Mesenchymal stem cell (in vitro differentiated cells and primary cell): Measurements from ENCODE around the gene FBXW5.

Source experiments
- DNase-seq: peaks from one replicate; pipeline ENCODE4 v3.0.0-alpha.2; 2013
- H2AFZ ChIP-seq: one replicate; pipeline ENCODE4 v1.6.1; 2013; ENCODE audit warnings: low read depth, mild to moderate bottlenecking, control low read depth, inconsistent platforms, low read length, moderate library complexity
- H2AK5ac ChIP-seq: 2 replicates; pipeline ENCODE4 v1.6.1; 2013; ENCODE audit warnings: low read length, moderate library complexity, mild to moderate bottlenecking, inconsistent platforms; ENCODE audit not compliant: severe bottlenecking
- H2BK120ac ChIP-seq: one replicate; pipeline ENCODE4 v1.6.1; 2013; ENCODE audit warnings: low read depth, mild to moderate bottlenecking, inconsistent platforms, low read length, moderate library complexity
- H2BK12ac ChIP-seq, 2 experiments: one replicate each; pipeline ENCODE4 v1.6.1; 2013; ENCODE audit warnings: inconsistent platforms in 2 of 2, low read length in 2 of 2, mild to moderate bottlenecking in 2 of 2, moderate library complexity in 2 of 2, control low read depth in 1 of 2
- H2BK15ac ChIP-seq: one replicate; pipeline ENCODE4 v1.6.1; 2013; ENCODE audit warnings: mild to moderate bottlenecking, low read depth, inconsistent platforms; ENCODE audit not compliant: poor library complexity, severe bottlenecking
- H2BK5ac ChIP-seq: 2 replicates; pipeline ENCODE4 v1.6.1; 2013; ENCODE audit warnings: low read depth, mild to moderate bottlenecking, low read length, control low read depth, inconsistent platforms; ENCODE audit not compliant: poor library complexity, severe bottlenecking
- H3K14ac ChIP-seq, 2 experiments: one replicate each; pipeline ENCODE4 v1.6.1; 2013; ENCODE audit warnings: inconsistent platforms in 2 of 2, low read length in 2 of 2, control low read depth in 1 of 2, mild to moderate bottlenecking in 1 of 2, moderate library complexity in 1 of 2
- H3K18ac ChIP-seq, 2 experiments: one replicate each; pipeline ENCODE4 v1.6.1; 2013; ENCODE audit warnings: inconsistent platforms in 2 of 2, low read length in 2 of 2, control low read depth in 1 of 2, low read depth in 1 of 2, mild to moderate bottlenecking in 1 of 2
- H3K23ac ChIP-seq, 2 experiments: one replicate each; pipeline ENCODE4 v1.6.1; 2013; ENCODE audit warnings: inconsistent platforms in 2 of 2, low read length in 2 of 2, mild to moderate bottlenecking in 2 of 2, moderate library complexity in 2 of 2, control low read depth in 1 of 2
- H3K27ac ChIP-seq: 2 replicates; pipeline ENCODE4 v1.5.1; 2013; ENCODE audit warnings: mild to moderate bottlenecking, moderate library complexity, low read length, control low read depth, inconsistent platforms; ENCODE audit not compliant: poor library complexity, severe bottlenecking
- H3K27me3 ChIP-seq, 2 experiments: 2 replicates each; pipeline versions ENCODE4 v1.6.1 to v1.7.0; 2013; ENCODE audit warnings: low read length in 2 of 2, mild to moderate bottlenecking in 2 of 2, moderate library complexity in 2 of 2, control low read depth in 1 of 2, inconsistent platforms in 1 of 2; ENCODE audit not compliant: control insufficient read depth in 1 of 2, insufficient read depth in 1 of 2
- H3K36me3 ChIP-seq, 2 experiments: 2 replicates each; pipeline versions ENCODE4 v1.6.1 to v1.7.0; 2013; ENCODE audit warnings: low read length in 2 of 2, control low read depth in 1 of 2, inconsistent platforms in 1 of 2, low read depth in 1 of 2, mild to moderate bottlenecking in 1 of 2; ENCODE audit not compliant: insufficient read depth in 2 of 2, control insufficient read depth in 1 of 2
- H3K4ac ChIP-seq, 2 experiments: one replicate each; pipeline ENCODE4 v1.6.1; 2013; ENCODE audit warnings: inconsistent platforms in 2 of 2, low read length in 2 of 2, mild to moderate bottlenecking in 2 of 2, moderate library complexity in 2 of 2, control low read depth in 1 of 2, low read depth in 1 of 2
- H3K4me1 ChIP-seq: 2 replicates; pipeline ENCODE4 v1.6.1; 2013; ENCODE audit warnings: low read depth, low read length, control low read depth; ENCODE audit not compliant: control insufficient read depth, insufficient read depth
- H3K4me2 ChIP-seq: 2 replicates; pipeline ENCODE4 v1.6.1; 2013; ENCODE audit warnings: low read length, mild to moderate bottlenecking, inconsistent platforms; ENCODE audit not compliant: poor library complexity, severe bottlenecking
- H3K4me3 ChIP-seq, 2 experiments: 2 replicates each; pipeline versions ENCODE4 v1.5.1 to v1.7.0; 2013; ENCODE audit warnings: low read length in 2 of 2, mild to moderate bottlenecking in 2 of 2, control low read depth in 1 of 2, low read depth in 1 of 2; ENCODE audit not compliant: insufficient read depth in 1 of 2
- H3K79me1 ChIP-seq: replicated peaks from 2 replicates; pipeline ENCODE4 v1.6.1; 2013; ENCODE audit warnings: mild to moderate bottlenecking, control low read depth, low read length, inconsistent platforms; ENCODE audit not compliant: poor library complexity, severe bottlenecking
- H3K9ac ChIP-seq: 2 replicates; pipeline ENCODE4 v1.7.0; 2013; ENCODE audit warnings: mild to moderate bottlenecking, low read length, moderate library complexity
- H3K9me3 ChIP-seq: 2 replicates; pipeline ENCODE4 v1.7.0; 2013; ENCODE audit warnings: mild to moderate bottlenecking, low read length; ENCODE audit not compliant: control insufficient read depth
- H4K8ac ChIP-seq: one replicate; pipeline ENCODE4 v1.6.1; 2013; ENCODE audit warnings: inconsistent platforms, mild to moderate bottlenecking, low read length, moderate library complexity
- H4K91ac ChIP-seq: one replicate; pipeline ENCODE4 v1.6.1; 2013; ENCODE audit warnings: mild to moderate bottlenecking, low read length, inconsistent platforms
- WGBS: methylation state at CpG from one replicate; pipeline ENCODE4 v1.1.7; 2013; ENCODE audit warnings: mixed read lengths; 5-methylcytosine and 5-hydroxymethylcytosine counted together

The FBXW5 gene

DNA sequence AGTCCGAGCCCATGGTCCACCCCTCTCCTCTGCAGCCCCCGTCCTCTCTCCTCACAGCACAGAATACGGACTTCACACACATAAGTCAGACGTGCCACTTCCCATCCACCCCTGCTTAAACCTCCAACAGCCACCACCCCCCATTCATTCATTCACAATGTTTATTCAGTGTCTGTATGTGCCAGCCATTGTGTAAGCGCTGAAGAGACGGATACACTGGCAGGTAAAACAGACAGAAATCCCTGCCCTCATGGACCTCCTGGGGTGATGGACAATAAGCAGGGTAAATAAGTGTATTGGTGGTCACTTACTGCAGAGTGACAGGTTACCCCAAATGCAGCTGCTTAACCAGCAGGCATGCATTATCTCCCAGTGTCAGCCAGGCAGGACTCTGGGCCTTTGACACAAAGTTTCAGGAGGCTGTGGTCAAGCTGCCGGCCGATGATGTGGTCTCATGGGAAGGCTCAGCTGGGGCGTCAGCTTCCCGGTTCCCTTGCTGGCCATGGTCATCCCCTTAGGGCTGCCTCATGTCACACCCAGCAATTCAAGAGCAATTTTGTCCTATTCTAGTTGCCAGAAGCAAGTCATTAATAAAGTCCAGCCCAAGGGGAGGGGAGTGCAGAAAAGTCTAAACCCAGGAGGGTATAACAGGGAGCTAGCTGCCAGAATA is 45.8 kb upstream of the FBXW5 start:
- H3K23ac ChIP-seq = no peak overlapping the region
- no peak overlapping the region for H2BK12ac ChIP-seq
- no peak overlapping the region for H3K4ac ChIP-seq
- no peak overlapping the region for H3K18ac ChIP-seq
- peaks cover 22% of the 10 kb centered on the region for H3K4me1 ChIP-seq
- DNase-seq = no peak
- H3K27ac ChIP-seq = no peak overlapping the region
- no peak overlapping the region for H2BK120ac ChIP-seq
- no peak overlapping the region for H2AFZ ChIP-seq
- no peak overlapping the region for H3K14ac ChIP-seq
- WGBS = 95% methylated on average over 10 of the region's 10 CpGs
- no peak overlapping the region for H3K4me2 ChIP-seq
- H3K9me3 ChIP-seq = no peaks in the 10 kb centered on the region
- peaks cover 15% of the 10 kb centered on the region for H3K79me1 ChIP-seq
- no peak overlapping the region for H2BK15ac ChIP-seq
- no peak overlapping the region for H4K8ac ChIP-seq
- H3K4me3 ChIP-seq = no peak overlapping the region
- H4K91ac ChIP-seq = no peak overlapping the region
- no peak overlapping the region for H2AK5ac ChIP-seq
- peaks cover 7 to 12% of the 10 kb centered on the region in 2 experiments for H3K27me3 ChIP-seq
- no peak overlapping the region for H3K9ac ChIP-seq
- H3K36me3 ChIP-seq = peaks cover 0 to 22% of the 10 kb centered on the region in 2 experiments
- no peak overlapping the region for H2BK5ac ChIP-seq

DNA sequence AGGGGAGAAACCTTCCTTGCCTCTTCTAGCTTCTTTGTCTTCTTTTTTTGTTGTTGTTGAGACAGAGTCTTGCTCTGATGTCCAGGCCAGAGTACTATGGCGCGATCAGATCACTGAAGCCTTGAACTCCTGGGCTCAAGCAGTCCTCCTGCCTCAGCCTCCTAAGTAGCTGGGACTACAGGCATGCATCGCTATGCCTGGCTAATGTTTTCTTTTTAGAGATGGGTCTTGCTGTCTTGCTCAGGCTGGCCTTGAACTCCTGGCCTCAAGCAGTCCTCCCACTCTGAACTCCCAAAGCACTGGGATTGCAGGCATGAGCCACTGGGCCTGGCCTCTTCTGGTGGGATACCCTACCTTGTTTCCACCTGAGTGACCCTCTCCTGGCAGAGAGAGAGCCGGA is 44.3 kb upstream of the FBXW5 start:
- no peaks in the 10 kb centered on the region for H3K9me3 ChIP-seq
- no peak overlapping the region for H4K8ac ChIP-seq

DNA sequence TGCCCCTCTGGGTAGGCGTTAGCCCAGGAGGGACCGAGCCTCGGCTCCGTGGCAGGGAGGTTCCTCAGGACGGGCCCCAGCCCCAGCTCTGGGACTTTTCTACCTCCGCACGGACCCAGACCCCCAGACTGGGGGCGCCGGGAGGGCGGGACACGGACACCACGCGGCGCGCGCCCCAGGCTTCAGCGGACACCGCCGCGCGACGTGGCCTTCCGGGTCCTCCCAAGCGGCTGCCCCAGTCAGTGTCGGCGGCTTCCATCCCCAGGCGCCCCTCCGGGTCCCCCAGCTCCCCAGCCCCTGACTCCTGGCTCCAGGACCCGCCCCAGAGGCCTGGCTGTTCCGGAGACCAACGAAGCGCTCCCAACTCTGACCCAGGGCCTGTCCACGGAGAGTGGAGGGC is 41.3 kb upstream of the FBXW5 start:
- Histone ChIP-seq H2BK5ac (no peak overlapping the region), H3K36me3 (no peaks in the 10 kb centered on the region), H3K79me1 (no peaks in the 10 kb centered on the region), H3K14ac (no peak overlapping the region), H2BK120ac (no peak overlapping the region), H4K8ac (no peak overlapping the region), H2BK15ac (no peak overlapping the region), H2AFZ (no peak overlapping the region), H3K4me3 (no peak overlapping the region), H3K27ac (no peak overlapping the region), H2AK5ac (no peak overlapping the region), H3K4me2 (no peak overlapping the region), H3K4ac (no peak overlapping the region), H3K18ac (no peak overlapping the region), H4K91ac (no peak overlapping the region), H2BK12ac (no peak overlapping the region), H3K27me3 (peaks cover 37 to 40% of the 10 kb centered on the region in 2 experiments), H3K9ac (no peak overlapping the region), H3K9me3 (no peaks in the 10 kb centered on the region), H3K23ac (no peak overlapping the region), H3K4me1 (peaks cover 16% of the 10 kb centered on the region)
- WGBS = 22% methylated on average over 30 of the region's 33 CpGs
- no peak for DNase-seq

More for the DNA sequence above, 44.3 kb upstream of the FBXW5 start:
- Histone ChIP-seq H3K14ac (no peak overlapping the region), H3K27ac (no peak overlapping the region), H3K18ac (no peak overlapping the region), H3K4ac (no peak overlapping the region), H2BK12ac (peak overlapping the region in 1 of 2 experiments; percentile 41), H3K4me2 (no peak overlapping the region), H3K36me3 (peaks cover 0 to 7% of the 10 kb centered on the region in 2 experiments), H3K27me3 (peaks cover 21 to 27% of the 10 kb centered on the region in 2 experiments), H2BK120ac (no peak overlapping the region), H2AK5ac (no peak overlapping the region), H3K4me1 (peaks cover 29% of the 10 kb centered on the region), H2BK15ac (no peak overlapping the region), H3K79me1 (peaks cover 12% of the 10 kb centered on the region), H4K91ac (no peak overlapping the region), H3K9ac (no peak overlapping the region), H3K23ac (no peak overlapping the region), H3K4me3 (no peak overlapping the region), H2BK5ac (no peak overlapping the region), H2AFZ (no peak overlapping the region)
- no peak for DNase-seq
- 97% methylated on average over 4 of the region's 4 CpGs for WGBS

GRCh38 chr9:136985027-136985602 is 40.6 kb upstream of the FBXW5 start:
- no peak overlapping the region for H2AFZ ChIP-seq
- H3K14ac ChIP-seq = peak overlapping the region in 1 of 2 experiments; percentile 69
- no peak overlapping the region for H3K4me3 ChIP-seq
- H3K36me3 ChIP-seq = no peaks in the 10 kb centered on the region
- H3K23ac ChIP-seq = peak overlapping the region in 1 of 2 experiments; percentile 56
- no peak overlapping the region for H3K4ac ChIP-seq
- no peak overlapping the region for H4K8ac ChIP-seq
- H2BK120ac ChIP-seq = no peak overlapping the region
- peaks cover 37 to 40% of the 10 kb centered on the region in 2 experiments for H3K27me3 ChIP-seq
- no peak overlapping the region for H2BK5ac ChIP-seq
- no peaks in the 10 kb centered on the region for H3K79me1 ChIP-seq
- WGBS = 14% methylated on average over 44 of the region's 48 CpGs
- H3K4me2 ChIP-seq = peak overlapping the region; percentile 26
- DNase-seq = no peak
- no peaks in the 10 kb centered on the region for H3K9me3 ChIP-seq
- H3K27ac ChIP-seq = no peak overlapping the region
- H2BK12ac ChIP-seq = no peak overlapping the region
- H3K4me1 ChIP-seq = peaks cover 16% of the 10 kb centered on the region
- H3K9ac ChIP-seq = no peak overlapping the region
- no peak overlapping the region for H2AK5ac ChIP-seq
- no peak overlapping the region for H4K91ac ChIP-seq
- no peak overlapping the region for H2BK15ac ChIP-seq
- H3K18ac ChIP-seq = no peak overlapping the region
